HS-5 (cell line): ENCODE measurements around the gene RETREG1.
A peak's percentile ranks its signal among the peaks of the same experiment; 100 is the strongest.

Experiments
- DNase-seq: peaks from one replicate; pipeline ENCODE4 v3.0.0-alpha.2; 2012; ENCODE audit warnings: low read depth

RETREG1 gene

DNA sequence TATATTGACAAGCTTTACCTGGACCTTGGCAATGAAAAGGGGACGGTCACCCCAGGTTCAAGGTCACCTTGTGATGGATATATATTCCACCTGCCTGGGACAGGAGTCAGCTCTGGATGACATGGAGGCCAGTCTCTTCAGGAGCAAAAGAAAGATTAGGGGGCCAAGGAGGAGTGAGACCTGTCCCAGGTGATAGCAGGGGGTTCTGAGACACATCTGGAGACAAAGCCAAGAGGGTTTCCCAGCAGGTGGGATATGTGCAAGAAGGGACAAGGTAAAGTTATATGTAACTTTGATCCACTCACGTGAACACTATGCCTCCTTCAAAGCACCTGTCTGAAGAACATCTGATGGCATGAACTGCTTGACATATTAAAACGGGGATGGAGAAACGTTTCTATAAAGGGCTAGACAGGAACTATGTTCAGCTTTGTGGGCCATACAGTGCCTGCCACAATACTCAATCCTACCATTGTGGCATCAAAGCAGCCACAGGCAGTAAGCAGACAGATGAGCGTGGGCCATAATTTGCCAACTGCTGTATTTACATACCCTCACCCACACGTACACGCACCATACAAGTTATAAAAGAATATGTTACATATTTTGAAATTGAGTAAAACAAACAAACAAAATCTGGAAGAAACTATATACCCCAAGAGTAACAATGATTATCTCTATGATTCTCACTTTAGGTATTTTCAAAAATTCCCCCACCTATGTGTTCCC lies 88.3 kb downstream of the RETREG1 start:
- no peak for DNase-seq

DNA sequence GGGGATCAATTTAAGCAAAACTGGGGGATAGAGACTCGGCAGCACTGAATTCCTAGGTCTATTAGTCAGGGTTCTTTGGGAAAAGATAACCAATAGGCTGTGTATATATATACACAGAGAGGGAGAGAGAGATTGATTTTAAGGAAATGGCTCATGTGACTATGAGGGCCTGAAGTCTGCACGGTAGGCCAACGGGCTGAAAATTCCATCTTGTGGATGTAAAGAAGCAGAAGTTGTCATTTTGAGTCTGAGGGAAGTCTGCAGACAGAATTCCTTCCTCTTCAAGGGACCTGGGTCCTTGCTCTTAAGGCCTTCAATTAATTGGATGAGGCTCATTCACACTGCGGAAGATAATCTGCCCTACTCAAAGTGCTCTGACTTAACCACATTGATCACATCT lies 91.1 kb downstream of the RETREG1 start:
- DNase-seq, result no peak

DNA sequence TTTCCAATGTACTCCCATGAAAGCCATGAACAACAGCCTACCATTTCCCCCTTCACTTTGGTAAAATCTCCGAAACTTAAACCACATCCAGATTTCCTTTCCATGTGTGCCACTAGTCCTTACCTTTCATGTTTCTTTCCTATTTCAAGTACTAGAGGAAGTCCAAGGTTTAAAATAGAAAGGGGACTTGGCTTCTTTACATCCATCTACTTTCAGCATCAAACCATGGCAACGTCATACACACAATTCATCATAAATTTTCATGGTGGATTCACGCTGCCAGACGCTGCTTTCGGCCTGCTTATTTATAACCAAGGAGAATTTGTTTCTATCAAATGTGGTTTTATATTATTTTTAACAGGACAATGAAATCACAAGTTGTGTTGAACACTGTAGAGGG lies 92.5 kb downstream of the RETREG1 start:
- no peak for DNase-seq

DNA sequence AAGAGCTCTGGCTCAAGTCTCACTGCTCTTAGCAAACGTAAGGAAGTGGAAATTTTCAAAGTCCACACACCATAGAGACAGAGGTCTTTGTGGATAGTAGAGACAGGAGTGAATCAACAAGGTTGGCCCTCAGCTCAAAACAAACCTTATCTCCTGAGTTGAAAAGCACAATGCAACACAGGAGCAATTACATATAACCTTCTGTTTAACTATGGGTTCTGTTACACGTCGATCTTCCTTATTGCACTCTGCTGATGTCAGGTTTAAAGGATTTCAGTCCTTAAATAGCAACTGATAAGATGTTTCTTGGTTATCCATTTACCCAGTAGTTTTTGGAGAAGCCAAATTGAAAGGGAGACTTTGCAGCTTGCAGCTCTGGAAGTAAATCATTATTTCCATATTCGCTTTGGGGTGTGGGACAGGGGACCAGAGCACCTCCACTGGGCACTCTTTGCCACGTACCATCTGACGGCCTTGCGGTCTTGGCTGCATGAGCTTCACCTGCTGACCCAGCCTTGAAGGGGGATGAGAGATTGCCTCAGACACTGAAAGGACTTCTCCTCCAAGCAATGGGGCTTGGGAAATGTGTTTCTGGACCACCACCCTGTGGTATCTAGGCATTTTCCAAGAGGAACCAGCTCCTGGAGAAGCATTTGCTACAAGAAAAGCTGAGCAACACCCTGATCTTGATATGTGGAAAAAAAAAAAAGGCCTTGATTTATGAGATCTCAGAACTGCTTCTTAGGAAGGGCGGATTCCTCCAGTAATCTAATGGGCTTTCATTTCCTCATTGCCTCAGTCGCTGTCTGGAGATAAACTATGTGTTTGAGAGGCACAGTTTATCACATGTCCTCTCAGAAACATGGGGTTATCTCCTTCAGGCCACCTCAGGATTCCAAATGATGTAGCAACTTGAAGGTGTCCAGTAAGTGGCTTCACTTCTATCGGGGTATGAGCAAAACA lies 95.0 kb downstream of the RETREG1 start:
- no peak for DNase-seq

DNA sequence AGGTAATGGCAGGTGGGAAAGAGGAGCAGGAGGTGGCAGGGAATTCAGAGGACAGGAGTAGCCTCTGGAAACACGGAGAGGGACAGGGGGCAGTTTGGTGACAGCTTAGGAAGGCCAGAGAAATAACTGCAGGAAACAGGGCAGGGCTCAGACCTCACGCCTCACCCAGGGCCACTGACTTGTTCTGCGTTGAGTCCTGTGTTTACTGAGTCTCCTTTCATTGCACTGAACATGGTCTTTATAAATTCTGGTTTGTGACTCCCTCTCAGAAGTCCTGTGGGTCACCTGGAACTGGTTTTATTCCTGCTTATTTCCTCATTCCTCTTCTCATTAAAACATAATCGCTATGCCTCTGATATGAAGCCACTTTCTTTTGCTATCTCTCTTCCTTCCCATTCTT lies 96.0 kb downstream of the RETREG1 start:
- DNase-seq, result no peak

DNA sequence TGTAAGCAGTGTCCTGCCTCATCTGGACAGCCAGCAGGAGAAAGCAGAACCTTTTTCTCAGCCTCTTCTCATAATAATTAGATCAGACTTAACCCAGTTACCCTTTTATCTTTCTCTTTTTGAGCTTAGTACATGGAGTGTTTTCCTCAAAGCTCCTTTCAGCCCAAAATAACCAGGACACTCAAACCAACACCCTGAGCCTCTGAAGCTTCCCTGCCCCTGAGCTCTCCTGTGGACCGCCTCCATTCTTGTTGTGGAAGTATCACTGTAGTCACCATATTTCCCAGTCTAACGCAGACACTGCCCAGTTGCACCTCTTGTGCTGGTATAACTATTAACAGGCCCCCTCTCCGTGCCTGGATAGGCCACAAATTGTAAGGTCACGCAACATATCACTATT lies 97.4 kb downstream of the RETREG1 start:
- no peak for DNase-seq

DNA sequence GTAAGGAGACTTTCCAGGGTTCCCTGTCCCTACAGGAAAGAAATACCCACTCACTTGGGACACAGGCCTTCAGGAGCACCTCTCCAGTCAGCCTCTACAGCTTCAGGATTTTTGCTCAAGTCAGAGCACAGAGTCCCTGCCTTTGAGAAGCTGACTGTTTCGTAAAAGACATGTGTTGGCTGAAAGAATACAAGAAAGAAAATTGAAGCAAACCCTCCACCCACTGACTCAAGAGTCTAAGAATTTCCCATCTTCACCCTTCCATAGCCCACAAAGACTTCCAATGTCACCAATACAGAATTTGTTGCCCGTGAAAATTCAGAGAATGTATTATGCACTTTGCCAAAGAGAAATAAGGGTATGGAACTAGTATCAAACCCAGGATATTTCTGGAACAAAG lies 98.2 kb downstream of the RETREG1 start:
- no peak for DNase-seq

DNA sequence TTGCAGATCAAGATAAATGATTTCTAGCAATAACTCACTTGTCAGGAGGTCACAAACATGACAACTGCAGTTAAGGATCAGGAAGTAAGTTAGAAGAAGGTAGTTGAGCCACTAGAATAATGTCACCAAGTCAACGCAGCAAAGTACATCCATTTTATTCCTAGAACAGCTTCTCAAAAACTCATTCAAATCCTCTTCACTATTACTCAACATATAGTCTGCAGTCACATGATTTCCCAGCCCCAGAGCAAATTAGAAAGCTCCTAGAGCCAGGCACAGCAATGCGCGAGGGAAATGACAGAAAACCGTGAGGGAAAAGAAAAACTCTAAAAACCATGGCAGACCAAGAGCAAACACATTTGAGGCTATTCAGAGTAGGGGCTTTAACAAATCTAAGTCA lies 101.3 kb downstream of the RETREG1 start:
- DNase-seq, result no peak

DNA sequence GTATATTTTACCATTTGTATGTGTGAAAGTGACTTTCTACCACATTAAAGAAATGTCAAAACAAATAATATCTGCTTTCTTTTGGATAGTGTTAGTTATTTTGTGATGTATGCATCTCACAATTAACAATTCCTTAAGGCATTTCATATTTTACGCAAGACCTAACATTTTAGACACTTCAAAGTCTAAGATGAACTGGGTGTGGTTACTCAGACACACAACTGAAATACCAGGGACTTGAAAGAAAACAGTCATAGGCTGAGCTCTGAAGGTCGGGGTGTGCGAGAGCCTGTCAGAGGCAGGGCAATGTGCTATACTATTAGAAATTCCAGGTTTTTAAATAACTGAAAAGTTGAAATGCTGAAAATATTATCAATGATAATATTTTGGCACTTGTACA lies 106.7 kb downstream of the RETREG1 start:
- no peak for DNase-seq

DNA sequence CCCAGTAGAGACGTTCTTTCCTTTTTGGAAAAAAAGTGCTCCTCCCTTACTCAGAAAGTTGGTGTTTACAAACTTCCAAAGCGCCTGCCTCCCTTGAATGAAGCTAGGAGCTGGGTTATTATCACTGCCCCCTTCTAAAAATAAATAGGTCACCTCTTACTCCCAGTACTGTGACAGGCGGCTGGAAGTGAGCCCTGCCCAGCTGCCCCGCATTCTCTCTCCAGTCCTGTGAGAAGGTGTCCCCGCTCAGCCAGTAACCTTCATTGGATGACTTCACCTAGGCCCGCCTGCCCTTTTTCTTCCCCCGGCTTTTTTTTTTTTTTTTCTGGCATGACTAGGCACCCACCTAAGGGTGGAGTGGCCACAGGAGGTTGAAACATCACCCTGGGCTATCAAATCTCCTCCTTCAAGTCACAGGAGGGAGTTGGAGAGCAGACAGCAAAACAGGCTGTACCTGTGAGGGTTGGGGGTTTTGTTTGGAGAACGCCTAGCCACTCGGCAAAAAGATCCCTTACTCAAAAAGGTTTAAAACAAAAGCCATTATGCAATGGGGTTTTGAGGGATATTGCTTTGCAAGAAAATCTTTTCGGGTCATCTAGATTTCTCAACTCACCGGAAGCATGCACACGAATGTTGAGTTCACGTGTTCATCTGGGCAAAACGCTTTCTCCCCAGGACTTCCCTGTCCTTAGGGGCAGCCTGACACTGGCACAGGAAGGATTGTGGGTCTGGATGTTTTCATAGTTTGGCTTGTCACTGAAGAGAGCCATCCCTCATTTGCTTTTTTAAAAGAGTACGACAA lies 107.9 kb downstream of the RETREG1 start:
- DNase-seq, result no peak

DNA sequence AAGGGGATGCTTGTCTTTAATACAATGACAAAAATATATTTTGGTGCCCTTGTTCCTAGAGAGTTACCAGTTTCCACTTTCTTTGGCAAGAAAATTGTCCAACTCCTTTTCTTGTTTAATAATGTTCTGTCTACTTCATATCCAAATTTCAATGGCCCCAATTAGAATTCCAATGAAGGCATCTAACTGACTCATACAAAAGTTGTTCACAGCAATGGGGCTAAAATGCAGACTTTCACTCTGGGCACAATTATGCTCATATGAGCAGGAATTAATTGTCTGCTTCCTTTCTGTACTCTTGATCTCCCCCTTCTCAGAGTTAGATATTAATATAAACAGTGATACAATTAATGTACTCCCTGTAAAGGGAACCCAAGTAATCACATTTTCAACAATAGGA lies 109.1 kb downstream of the RETREG1 start:
- DNase-seq, result no peak

DNA sequence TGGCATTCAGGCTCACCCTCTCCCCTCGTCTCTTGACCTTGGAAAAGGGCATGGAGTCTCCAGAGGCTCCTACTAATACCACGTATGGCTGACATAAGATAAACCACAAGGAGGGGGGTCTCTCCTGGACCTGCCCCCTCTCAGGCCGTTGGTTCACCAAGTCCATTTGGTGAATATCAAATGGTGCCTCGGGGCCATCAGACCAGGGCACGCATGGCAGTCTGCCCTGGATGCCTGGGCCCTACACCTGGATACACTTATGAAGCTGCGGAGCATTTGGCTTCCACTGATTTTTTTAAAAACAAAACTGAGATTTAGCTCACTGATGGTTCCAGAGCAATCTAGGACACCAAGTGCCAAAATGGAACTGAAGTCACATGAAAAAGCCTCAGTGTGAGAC lies 110.9 kb downstream of the RETREG1 start:
- no peak for DNase-seq

DNA sequence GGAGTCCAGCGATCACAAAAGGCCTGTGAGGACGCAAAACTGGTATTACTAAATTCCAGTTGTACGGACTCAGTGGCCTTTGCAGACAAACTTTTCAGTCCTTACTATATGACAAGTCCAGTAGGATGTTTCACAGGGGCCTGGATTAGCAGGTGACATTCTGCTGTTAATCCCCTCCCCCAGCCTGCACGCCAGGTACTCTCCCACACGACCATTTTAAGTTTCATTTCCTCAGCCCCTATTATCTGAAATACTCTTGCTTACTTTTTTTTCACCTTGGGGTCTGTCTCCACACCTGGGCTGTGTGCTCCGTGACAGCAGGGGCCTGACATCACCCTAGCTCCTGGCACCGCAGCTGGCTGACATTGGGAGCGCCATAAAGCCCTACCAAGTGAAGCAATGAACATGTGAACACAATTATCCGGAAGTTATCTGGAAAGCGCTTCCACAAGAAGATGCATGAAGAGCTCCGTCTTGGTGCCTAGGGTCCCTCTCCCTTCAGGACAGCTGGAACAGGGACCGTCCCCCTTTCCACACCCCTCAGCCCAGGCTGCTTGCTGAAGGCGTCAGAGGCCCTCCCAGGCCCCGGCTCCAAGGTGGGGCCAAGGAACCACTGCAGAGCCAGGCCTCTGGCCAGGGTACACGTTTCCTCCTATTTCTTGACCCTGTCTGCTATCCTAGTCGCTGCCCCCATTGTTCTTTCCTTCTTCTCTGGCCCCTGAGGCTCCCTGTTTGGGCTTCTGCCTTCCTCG lies 111.5 kb downstream of the RETREG1 start:
- no peak for DNase-seq

DNA sequence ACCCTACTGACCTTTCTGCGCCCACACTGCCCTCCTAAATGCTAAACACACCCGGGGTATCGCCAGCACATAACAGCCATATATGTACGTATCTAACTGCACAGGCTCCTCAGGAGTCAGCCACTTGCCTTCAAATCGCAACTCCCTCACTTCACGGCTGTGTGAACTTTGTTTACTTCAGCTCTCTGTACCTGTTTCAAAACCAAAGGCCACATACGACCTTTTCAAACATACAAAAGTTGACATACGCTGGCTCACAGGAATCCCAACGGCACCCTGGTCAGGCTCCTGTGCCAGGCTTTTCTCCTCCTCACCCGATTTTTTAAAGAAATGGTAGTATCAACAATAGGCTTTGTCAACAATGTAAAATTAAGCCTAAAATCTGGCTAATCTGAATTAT lies 112.2 kb downstream of the RETREG1 start:
- DNase-seq, result no peak

DNA sequence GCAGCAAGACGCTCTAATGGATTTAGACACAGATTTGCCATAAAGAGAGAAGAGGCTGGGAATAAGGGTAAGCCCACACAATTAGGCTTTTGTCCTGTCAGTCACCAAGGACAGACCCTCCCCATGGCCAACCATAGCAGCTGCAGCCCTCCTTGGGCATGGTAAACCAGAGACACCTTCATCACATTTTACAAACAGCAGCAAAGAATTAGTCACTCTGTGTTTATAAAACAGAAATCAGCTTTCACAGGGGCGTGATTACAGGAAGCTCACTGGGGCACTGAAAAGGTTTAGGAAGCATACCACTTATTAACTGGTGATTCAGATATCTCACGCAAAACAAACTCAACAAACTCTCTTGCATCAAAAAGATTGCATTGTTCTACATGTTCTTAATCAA lies 113.9 kb downstream of the RETREG1 start:
- no peak for DNase-seq

DNA sequence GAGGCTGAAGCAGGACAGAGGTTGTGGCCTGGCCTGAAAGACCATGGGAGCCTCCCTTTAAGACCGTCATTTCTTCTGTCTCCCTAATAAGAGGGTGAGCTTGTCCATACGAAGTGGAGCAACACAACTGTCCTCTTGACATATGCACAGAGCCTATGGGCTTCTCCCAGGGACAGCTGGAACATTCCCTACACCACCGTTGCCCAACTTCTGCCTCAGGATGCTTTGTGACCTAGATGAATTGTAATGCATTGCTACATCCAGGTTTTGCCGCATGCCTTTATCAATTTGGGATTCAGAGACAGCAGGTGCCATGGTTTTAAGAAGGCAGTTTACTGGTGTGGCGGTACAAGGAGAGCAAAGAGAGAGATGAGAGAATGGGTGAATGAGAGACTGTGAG lies 116.8 kb downstream of the RETREG1 start:
- no peak for DNase-seq

DNA sequence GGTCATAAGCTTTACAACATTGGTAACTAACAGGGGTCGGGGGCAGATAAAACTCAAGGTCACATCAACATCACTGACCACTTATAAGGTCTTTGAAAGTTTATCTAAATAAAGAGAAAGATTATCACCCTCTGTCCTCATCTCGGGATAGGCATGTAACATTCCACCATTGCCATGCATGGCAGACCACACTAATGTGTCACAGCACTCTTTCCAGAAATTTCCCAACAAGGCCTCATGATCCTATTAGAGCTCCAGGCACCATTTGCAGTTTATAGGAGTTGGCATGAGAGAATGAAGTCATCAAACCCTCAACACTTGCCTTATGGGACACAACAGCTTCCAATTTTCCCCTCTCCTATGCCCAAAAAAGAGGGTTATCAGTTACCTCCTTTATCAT lies 119.3 kb downstream of the RETREG1 start:
- no peak for DNase-seq

DNA sequence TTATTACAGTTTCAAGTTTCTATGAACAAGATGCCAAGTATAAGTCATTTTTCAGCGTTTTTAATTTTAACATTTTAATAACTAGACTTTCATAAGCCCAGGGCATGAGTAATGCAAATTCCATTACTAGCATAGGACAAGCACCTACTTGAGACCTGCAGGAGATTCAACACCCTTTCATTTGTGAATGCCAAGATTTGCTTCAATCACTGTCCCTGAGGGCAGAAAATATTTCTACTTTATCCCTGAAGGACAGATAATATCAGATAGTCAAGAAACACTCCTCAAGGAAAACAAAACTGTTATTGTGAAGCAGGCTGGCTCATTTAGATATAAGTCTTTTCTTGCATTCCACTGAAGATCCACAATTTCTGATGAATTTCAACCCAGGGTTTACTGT lies 123.5 kb downstream of the RETREG1 start:
- no peak for DNase-seq

DNA sequence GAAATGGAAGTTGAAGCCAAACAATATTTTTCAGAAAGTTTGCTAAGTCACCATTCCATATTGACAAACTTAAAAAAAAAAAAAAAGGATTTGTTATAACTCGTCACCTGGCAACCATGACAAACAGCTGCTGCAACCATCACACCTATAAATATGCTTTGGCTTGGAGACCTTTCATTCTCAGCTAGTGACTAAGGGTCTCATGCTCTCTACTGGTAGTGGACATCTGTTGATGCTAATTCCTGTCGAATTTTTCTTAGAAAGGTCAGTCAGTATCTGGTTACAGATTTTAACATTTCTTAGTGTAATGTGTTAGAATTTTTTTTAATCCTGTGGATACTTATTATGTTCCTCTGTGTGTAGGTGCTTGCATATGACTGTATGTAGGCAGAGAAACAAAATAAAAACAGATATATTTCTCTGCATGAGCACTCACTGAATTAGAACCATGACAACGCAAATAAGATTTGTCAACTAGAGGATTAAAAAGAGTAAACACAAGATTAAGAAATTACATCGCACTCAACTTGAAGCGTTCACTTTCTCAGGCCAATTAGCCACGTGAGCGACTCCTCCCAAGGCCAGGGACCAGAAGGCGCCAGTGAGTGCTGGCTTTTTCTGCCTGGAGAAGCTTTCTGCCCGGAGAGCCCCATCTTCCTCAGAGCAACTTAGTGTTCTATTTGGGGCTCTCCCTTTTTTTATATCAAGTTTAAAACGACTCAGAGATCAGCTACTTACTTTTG lies 124.2 kb downstream of the RETREG1 start:
- DNase-seq, result peak; percentile 89

DNA sequence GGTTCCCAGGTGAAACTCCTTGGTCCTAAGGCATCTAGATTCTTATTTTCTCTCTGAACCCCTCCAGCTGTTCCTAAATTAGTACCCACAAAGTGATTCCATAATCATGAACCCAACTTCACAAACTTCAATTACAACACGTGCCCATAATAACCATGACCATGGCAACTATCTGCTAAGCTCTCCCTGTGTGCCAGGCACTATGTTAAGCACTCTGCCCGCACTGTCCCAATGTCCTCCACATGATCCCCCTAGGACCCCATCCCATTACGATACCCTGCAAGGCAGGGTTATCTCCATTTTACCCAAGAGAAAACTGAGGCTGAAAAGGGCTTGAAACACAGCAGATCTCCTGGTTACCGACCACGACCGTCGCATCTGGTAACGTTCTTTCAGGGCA lies 125.9 kb downstream of the RETREG1 start:
- DNase-seq, result no peak

DNA sequence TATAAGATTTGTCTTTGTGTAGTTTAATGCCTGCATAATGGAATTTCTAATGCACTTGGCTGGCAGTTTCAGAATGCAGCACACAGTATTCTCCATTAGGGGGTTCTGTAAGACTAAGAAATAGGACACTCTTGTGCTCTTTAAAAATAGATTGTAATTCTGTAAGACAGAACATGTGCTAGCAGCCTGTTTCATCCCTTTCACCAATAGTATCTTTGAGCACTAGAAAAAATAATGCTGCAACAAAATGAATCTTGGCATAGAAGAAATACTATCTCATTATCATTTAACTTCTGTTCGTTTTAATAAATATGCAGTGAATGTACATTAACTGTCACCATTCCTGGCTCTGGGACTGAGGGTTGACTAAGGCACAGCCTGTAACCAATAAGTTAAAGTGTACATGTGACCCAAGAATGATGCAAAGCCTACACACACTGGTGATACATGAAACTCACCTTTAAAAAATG lies 127.4 kb downstream of the RETREG1 start:
- DNase-seq, result no peak
